NCI-H345 treated with DMSO at 0.1 percent for 48 hours (cell line): Measurements from ENCODE around the gene MYMK.

Experiments
- DNase-seq: peaks from one replicate; lab custom pipeline; 2025; ENCODE audit not compliant: unreplicated experiment; lab: John Stamatoyannopoulos, UW

MYMK gene

GRCh38 chr9:133470427-133470924, 54.3 kb downstream of the MYMK start:
- DNase-seq, result no peak

GRCh38 chr9:133468777-133469421, 55.9 kb downstream of the MYMK start:
- no peak for DNase-seq

- DNase-seq, result no peak
These were observed 56.4 kb downstream of the MYMK start for GRCh38 chr9:133468374-133468773.

GRCh38 chr9:133467101-133467500, 57.7 kb downstream of the MYMK start:
- no peak for DNase-seq

- DNase-seq, result no peak
These were observed 58.8 kb downstream of the MYMK start for GRCh38 chr9:133465984-133466383.

GRCh38 chr9:133464638-133465037, 60.1 kb downstream of the MYMK start:
- DNase-seq, result no peak
